LNCaP clone FGC (cell line): ENCODE measurements around the gene PLXNC1.

Source experiments
- DNase-seq: peaks from one replicate; pipeline ENCODE4 v3.0.0-alpha.2; 2011; ENCODE audit warnings: low read depth
- H3K4me3 ChIP-seq: 2 replicates; pipeline ENCODE4 v1.5.1; 2011; ENCODE audit warnings: mild to moderate bottlenecking, low read depth, low read length, control low read depth
- TF ChIP-seq, protein P1 (sequence below): IDR thresholded peaks from 2 replicates; pipeline ENCODE4 v1.5.1; 2012; ENCODE audit warnings: mild to moderate bottlenecking; ENCODE audit not compliant: control insufficient read depth, insufficient read depth; ENCODE audit errors: extremely low read depth

PLXNC1 gene

DNA sequence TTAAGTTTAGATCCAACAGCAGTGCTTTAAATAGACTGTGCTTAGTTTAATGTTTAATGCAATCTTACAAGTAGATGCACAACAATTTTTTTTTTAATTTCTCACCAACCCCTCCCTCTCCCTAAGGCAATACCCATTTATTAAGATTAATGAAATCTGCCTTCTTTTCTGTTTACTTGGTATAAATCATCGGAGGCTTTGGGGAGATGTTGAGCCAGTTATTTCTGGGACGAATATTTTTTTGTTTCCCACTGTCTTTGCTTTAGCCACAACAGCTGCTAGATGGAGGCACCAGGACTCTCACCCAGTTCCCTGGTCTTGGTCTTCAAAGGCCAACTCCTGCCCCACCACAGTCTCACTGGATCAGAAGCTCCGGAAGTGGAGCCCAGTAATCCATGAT lies 113.4 kb downstream of the PLXNC1 start:
- TF ChIP-seq, protein P1, sequence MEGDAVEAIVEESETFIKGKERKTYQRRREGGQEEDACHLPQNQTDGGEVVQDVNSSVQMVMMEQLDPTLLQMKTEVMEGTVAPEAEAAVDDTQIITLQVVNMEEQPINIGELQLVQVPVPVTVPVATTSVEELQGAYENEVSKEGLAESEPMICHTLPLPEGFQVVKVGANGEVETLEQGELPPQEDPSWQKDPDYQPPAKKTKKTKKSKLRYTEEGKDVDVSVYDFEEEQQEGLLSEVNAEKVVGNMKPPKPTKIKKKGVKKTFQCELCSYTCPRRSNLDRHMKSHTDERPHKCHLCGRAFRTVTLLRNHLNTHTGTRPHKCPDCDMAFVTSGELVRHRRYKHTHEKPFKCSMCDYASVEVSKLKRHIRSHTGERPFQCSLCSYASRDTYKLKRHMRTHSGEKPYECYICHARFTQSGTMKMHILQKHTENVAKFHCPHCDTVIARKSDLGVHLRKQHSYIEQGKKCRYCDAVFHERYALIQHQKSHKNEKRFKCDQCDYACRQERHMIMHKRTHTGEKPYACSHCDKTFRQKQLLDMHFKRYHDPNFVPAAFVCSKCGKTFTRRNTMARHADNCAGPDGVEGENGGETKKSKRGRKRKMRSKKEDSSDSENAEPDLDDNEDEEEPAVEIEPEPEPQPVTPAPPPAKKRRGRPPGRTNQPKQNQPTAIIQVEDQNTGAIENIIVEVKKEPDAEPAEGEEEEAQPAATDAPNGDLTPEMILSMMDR = no peak
- DNase-seq = no peak
- H3K4me3 ChIP-seq = no peak overlapping the region

DNA sequence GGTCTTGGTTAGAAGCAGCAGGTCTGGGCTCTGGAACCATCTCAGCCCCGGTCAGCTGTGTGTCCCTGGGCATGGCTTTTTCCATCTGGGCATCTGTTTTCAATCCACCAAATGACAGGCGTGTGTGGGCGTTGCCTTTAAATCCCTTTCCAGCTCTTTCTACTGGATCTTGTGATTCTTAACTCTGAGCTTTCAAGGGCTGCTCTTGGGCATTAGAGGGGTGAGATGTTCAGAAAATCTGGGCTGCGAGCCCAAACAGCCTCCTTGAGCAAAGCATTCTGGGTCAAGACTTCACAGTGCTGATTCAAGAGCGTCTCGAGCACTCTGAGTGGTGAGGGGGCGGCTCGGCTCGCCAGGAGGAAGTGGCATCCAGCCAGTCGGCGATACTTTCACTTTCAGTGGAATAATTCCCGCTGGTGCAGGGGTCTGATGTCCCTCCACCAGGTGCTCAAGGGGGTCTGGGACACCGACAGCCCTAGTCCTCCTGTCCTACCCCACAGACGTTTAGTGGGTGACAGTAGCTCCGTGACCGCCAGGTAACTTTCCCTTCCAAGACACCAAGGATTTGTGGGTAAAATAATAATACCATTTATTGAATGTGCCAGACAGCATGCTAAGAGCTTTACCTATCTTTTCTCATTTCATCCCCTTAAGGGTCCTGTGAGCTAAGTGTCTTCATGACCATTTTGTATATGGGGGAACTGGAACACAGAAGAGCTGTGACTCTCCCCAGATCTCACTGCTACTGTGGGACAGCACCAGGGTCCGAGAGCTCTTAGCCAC lies 114.0 kb downstream of the PLXNC1 start:
- H3K4me3 ChIP-seq = no peak overlapping the region
- TF ChIP-seq, protein P1 = no peak
- no peak for DNase-seq

DNA sequence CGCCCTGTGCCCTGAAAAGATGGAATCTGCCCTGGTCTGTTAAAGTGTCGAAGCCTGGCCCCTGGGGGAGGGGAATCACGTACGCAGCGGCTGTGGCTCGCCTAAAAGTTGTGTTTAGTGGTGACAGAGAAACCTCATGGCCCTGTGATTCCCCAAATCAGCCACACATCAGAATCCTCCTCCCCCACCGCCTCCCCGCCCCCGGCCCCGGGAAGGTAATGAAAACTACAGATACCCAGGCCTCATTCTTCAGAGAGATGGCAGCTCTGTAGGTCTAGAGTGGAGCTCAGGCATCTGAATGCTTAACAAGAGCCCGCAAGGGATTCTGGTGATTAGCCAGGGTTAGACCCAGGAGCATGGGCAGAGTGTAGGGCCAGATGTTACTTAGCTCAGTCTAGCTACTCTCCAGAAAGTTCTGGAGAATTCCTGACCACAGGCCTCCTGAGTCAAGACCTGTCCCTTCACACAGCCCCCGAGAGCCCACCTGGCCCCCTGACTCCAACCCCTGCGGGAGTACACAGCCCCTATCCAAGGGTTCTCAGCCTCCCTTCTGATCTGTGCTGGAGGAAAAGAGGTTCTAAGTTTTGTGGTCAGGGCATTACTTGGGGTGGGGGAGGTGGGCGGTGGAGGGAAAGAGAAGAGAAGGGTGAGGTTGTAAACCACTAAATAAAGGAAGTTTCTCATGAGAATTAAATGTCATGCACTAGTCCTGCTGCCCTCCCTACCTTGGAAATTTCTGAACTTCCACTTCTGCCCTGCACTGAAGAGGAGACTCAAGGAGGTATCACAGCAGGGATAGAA lies 114.8 kb downstream of the PLXNC1 start:
- no peak for DNase-seq
- no peak overlapping the region for H3K4me3 ChIP-seq
- TF ChIP-seq, protein P1 = no peak

DNA sequence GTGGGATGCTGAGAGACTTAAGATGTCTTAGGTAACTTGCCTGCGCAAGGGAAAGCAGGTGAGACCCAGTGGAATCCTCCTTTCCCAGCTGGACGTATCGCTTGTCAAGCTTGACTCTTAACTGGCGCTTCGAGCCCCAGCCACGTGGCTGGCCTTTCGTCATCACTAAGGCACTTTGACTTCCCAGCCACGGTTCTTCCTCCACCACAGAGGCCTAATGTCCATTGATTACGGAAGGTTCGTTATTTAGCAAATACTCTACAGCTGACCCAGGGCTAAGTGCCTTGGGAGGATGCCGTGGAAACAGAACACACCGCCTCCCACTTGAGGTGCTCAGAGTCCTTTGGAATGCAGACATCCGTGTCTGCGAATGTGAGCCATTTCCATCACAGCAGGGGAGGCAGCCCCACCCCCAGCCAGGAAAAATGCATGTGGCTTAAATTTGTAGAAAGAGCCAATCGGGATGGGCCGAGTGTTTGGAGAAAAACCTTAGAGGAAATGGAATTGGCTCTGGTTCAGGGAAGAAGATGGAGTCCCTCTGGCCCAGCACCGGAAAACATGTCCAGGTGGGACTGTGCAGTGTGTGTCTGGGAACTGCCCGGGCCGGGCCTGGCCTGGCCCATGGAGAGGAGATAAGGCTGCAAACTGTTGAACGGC lies 115.7 kb downstream of the PLXNC1 start:
- DNase-seq = no peak
- H3K4me3 ChIP-seq = no peak overlapping the region
- TF ChIP-seq, protein P1 = no peak

DNA sequence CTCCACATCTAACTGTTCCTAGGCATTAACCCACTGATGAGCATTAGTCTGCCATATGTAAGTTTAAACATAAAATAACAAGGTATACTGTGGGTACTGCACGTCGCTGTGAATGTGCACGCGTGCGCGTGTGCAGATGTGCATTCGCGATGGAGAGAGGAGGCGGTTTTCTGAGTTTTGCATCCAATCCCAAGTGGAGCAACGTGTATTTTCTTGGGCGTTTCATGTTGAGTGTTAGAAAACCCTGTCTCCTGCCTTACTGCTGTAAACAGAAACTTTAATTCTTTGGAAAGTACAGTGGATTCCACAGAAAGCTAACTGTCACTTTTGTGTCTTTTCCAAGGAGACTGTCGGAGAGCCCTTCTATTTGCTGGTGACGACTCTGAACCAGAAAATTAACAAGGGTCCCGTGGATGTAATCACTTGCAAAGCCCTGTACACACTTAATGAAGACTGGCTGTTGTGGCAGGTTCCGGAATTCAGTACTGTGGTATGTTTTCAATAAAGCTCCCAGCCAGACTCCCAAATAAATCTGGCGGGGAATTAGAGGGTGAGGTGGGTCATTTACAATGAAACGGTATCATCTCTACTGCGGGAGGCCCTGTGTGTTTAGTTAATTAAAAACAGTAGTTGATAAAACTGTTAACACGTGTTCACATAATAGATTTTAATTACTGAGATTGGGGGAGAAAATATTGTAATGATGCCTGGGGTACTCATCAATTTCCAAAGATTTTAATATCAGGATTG lies 116.5 kb downstream of the PLXNC1 start:
- H3K4me3 ChIP-seq = no peak overlapping the region
- TF ChIP-seq, protein P1 = no peak
- no peak for DNase-seq

DNA sequence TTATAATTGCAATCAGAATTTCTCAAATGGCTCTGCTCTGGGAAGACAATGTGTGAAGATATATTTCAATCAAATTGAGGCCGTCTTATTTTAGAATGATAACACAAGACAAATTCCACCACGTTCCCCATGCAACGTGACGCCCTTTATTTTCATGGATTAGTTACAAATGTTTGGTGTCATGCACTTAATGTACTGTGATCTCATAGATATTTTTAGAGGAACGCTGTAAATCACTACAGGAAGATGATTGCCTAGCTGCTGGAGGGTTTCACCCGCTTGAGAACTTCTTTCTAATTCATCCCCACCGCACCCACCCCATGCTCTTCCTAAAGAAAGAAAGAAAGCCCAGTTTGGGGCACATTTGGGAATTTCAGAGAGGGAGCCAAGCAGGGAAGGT lies 117.2 kb downstream of the PLXNC1 start:
- no peak overlapping the region for H3K4me3 ChIP-seq

More for the DNA sequence above, 117.2 kb downstream of the PLXNC1 start:
- TF ChIP-seq, protein P1 = no peak
- DNase-seq = no peak
